ENCODE results near the gene MAMDC4.
"Not testable (repeated sequence)": the region's sequence is repeated elsewhere in the genome, so short reads cannot be mapped to it uniquely, and the experiment has no call there.

The MAMDC4 gene

GRCh38 chr9:136843801-136844740, 8.1 kb upstream of the MAMDC4 start:
- not testable (repeated sequence) for H3K9ac ChIP-seq (ENCODE audit: low read length); H3K27me3 ChIP-seq (ENCODE audit: insufficient read depth, low read length); H3K4me3 ChIP-seq (ENCODE audit: low read depth, low read length, poor library complexity, severe bottlenecking); H3K9me3 ChIP-seq (ENCODE audit: low read length); H3K9me2 ChIP-seq (ENCODE audit: low read depth, low read length); H4K20me1 ChIP-seq (ENCODE audit: insufficient read depth, low read length); H3F3A ChIP-seq (ENCODE audit: insufficient read depth, low read length); H3K79me2 ChIP-seq (ENCODE audit: insufficient read depth, low read length); H2AFZ ChIP-seq (ENCODE audit: low read length); H3K27ac ChIP-seq (ENCODE audit: low read depth, low read length, poor library complexity, severe bottlenecking)
- Histone ChIP-seq H3K36me3 (ENCODE audit: insufficient read depth, low read length) (peaks cover 20% of the 10 kb centered on the region), H3K4me1 (ENCODE audit: insufficient read depth, low read length, severe bottlenecking) (peaks cover 28% of the 10 kb centered on the region), H3K4me2 (ENCODE audit: low read length) (peak overlapping the region; percentile 58)
- TF ChIP-seq, protein P1, sequence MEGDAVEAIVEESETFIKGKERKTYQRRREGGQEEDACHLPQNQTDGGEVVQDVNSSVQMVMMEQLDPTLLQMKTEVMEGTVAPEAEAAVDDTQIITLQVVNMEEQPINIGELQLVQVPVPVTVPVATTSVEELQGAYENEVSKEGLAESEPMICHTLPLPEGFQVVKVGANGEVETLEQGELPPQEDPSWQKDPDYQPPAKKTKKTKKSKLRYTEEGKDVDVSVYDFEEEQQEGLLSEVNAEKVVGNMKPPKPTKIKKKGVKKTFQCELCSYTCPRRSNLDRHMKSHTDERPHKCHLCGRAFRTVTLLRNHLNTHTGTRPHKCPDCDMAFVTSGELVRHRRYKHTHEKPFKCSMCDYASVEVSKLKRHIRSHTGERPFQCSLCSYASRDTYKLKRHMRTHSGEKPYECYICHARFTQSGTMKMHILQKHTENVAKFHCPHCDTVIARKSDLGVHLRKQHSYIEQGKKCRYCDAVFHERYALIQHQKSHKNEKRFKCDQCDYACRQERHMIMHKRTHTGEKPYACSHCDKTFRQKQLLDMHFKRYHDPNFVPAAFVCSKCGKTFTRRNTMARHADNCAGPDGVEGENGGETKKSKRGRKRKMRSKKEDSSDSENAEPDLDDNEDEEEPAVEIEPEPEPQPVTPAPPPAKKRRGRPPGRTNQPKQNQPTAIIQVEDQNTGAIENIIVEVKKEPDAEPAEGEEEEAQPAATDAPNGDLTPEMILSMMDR (IDR thresholded peaks at IDR 0.05; ENCODE audit: low read length), result peak; percentile 57

DNA sequence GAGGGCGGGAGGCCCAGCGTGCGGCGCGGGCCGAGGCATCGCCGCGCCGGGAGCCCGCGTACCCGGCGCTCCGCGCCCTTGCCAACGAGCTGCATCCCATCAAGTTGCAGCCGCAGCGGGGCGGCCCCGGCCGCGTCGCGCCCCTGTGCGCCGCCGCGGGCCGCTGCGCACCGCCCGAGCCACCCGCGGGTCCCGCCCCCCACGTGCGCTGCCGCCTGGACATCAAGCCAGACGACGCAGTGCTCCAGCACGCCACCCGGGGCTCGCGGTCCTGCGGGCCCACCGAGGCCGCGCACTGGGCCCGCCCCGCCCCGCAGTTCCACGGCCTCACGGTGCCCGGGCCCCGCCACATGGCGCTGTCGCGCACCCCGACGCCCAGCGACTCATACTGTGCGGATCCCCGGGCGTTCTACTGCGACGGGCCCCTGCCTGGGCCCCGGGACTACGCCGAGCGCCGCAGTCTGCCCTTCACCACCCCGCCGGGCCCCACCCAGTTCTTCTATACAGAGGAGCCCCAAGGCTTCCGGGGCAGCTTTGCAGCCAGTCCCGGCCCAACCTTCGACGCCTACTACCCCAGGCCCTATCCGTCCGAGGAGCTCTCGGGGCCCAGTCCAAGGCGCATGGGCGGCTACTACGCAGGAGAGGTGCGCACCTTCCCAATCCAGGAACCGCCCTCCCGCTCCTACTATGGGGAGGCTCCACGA, 7.2 kb upstream of the MAMDC4 start:
- no peaks in the 10 kb centered on the region for H4K20me1 ChIP-seq (ENCODE audit: insufficient read depth, low read length)
- H3K27ac ChIP-seq (ENCODE audit: low read depth, low read length, poor library complexity, severe bottlenecking), result no peak overlapping the region
- no peak overlapping the region for H3K4me3 ChIP-seq (ENCODE audit: low read depth, low read length, poor library complexity, severe bottlenecking)
- H2AFZ ChIP-seq (ENCODE audit: low read length), result no peak overlapping the region
- H3K4me1 ChIP-seq (ENCODE audit: insufficient read depth, low read length, severe bottlenecking), result peaks cover 32% of the 10 kb centered on the region
- H3K9me2 ChIP-seq (ENCODE audit: low read depth, low read length), result no peaks in the 10 kb centered on the region
- no peaks in the 10 kb centered on the region for H3K9me3 ChIP-seq (ENCODE audit: low read length)
- no peaks in the 10 kb centered on the region for H3F3A ChIP-seq (ENCODE audit: insufficient read depth, low read length)
- H3K27me3 ChIP-seq (ENCODE audit: insufficient read depth, low read length), result no peaks in the 10 kb centered on the region
- H3K4me2 ChIP-seq (ENCODE audit: low read length), result no peak overlapping the region
- TF ChIP-seq, protein P1 (IDR thresholded peaks at IDR 0.05; ENCODE audit: low read length), result no peak
- TF ChIP-seq EZH2 (IDR thresholded peaks at IDR 0.05; ENCODE audit: borderline replicate concordance, low read length), result no peak
- H3K9ac ChIP-seq (ENCODE audit: low read length), result no peak overlapping the region
- peaks cover 12% of the 10 kb centered on the region for H3K36me3 ChIP-seq (ENCODE audit: insufficient read depth, low read length)
- no peaks in the 10 kb centered on the region for H3K79me2 ChIP-seq (ENCODE audit: insufficient read depth, low read length)

DNA sequence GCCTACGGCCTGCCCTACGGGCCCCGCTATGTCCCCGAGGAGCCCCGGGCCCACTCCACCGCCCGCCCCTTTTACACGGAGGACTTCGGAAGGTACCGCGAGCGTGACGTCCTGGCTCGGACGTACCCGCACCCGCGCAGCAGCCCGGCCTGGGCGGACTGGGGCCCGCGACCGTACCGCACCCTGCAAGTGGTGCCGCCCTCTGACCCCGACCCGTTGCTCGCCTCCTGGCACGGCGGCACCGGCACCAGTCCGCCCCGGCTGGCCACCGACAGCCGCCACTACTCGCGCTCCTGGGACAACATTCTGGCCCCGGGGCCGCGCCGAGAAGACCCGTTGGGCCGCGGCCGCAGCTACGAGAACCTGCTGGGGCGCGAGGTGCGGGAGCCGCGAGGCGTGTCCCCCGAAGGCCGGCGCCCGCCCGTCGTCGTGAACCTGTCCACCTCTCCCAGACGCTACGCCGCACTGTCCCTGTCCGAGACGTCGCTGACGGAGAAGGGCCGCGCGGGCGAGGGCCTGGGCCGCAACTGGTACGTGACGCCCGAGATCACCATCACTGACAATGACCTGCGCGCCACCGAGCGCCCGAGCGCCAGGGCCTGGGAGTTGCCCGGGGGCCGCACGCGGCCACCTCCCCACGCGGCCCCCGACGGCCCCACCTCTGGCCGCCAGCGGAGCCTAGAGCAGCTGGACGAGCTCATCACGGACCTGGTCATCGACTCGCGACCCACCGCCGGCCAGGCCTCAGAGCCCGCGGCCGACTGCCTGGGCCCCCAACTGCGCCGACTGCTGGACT, 6.5 kb upstream of the MAMDC4 start:
- H3K4me2 ChIP-seq (ENCODE audit: low read length), result no peak overlapping the region
- H3F3A ChIP-seq (ENCODE audit: insufficient read depth, low read length), result no peaks in the 10 kb centered on the region
- no peaks in the 10 kb centered on the region for H4K20me1 ChIP-seq (ENCODE audit: insufficient read depth, low read length)
- H3K27me3 ChIP-seq (ENCODE audit: insufficient read depth, low read length), result no peaks in the 10 kb centered on the region
- H3K4me1 ChIP-seq (ENCODE audit: insufficient read depth, low read length, severe bottlenecking), result peaks cover 35% of the 10 kb centered on the region
- H3K79me2 ChIP-seq (ENCODE audit: insufficient read depth, low read length), result no peaks in the 10 kb centered on the region
- no peaks in the 10 kb centered on the region for H3K9me2 ChIP-seq (ENCODE audit: low read depth, low read length)
- H3K9me3 ChIP-seq (ENCODE audit: low read length), result no peaks in the 10 kb centered on the region
- no peak overlapping the region for H3K9ac ChIP-seq (ENCODE audit: low read length)
- no peak for TF ChIP-seq EZH2 (IDR thresholded peaks at IDR 0.05; ENCODE audit: borderline replicate concordance, low read length)
- TF ChIP-seq, protein P1 (IDR thresholded peaks at IDR 0.05; ENCODE audit: low read length), result no peak
- no peak overlapping the region for H3K4me3 ChIP-seq (ENCODE audit: low read depth, low read length, poor library complexity, severe bottlenecking)
- no peak overlapping the region for H2AFZ ChIP-seq (ENCODE audit: low read length)
- H3K27ac ChIP-seq (ENCODE audit: low read depth, low read length, poor library complexity, severe bottlenecking), result no peak overlapping the region
- H3K36me3 ChIP-seq (ENCODE audit: insufficient read depth, low read length), result peaks cover 7% of the 10 kb centered on the region

All from OCI-LY1 (cell line).